Uterus (tissue), 4 donors: Measurements from ENCODE around the gene WWC1. TPM values are rescaled to one million over a fixed set of nuclear protein-coding genes. Genes with fewer than 3 reads are reported as not detected.

Experiments used
- DNase-seq, 2 donors: peaks; one replicate each; pipeline ENCODE4 v3.0.0-alpha.2; 2019 to 2020
- H3K27ac ChIP-seq, 2 donors: fragments of 200-600 bp; sonication (generic); 1 replicate in 1 of 2; 2 replicates in 1 of 2; pipeline ENCODE4 v1.5.1; 2016 to 2018
- H3K27me3 ChIP-seq, 2 donors: fragments of 200-600 bp; sonication (generic); one replicate each; pipeline ENCODE4 v1.5.1; 2018 to 2019; ENCODE audit warnings: control low read depth in 1 of 2
- H3K36me3 ChIP-seq, 2 donors: fragments of 200-600 bp; sonication (generic); one replicate each; pipeline ENCODE4 v1.5.1; 2019; ENCODE audit warnings: control low read depth in 1 of 2
- H3K4me1 ChIP-seq, 2 donors: fragments of 200-600 bp; sonication (generic); one replicate each; pipeline ENCODE4 v1.5.1; 2018 to 2019; ENCODE audit warnings: control low read depth in 1 of 2
- H3K4me3 ChIP-seq, 2 donors: fragments of 200-600 bp; sonication (generic); 1 replicate in 1 of 2; 2 replicates in 1 of 2; pipeline ENCODE4 v1.5.1; 2018 to 2019; ENCODE audit warnings: mild to moderate bottlenecking in 1 of 2
- H3K9me3 ChIP-seq, 2 donors: fragments of 200-600 bp; sonication (generic); one replicate each; pipeline ENCODE4 v1.5.1; 2019; ENCODE audit warnings: control low read depth in 1 of 2
- POLR2A ChIP-seq, 2 donors: fragments of 450-650 bp; IDR thresholded peaks; one replicate each; pipeline ENCODE4 v1.6.1; 2016; ENCODE audit warnings: antibody characterized with exemption in 2 of 2, mild to moderate bottlenecking in 1 of 2, moderate library complexity in 1 of 2
- intact Hi-C: fragments of 100-400 bp; cut with DNase I; formaldehyde crosslinking; loops from one replicate; pipeline ENCODE4 v1.15.1; 2023; ENCODE audit warnings: low total_unique reads
- total RNA-seq, 4 donors: library from RNA; depleted of rRNA in 3 of 4; stranded (reverse); fragments of >200 nt in 3 of 4; gene quantifications; one replicate each; pipeline versions ENCODE4 v1.1.0 to v1.2.4, GENCODE V29; 2014 to 2023
- TF ChIP-seq, protein P1 (sequence below), 4 experiments: fragments of 200-600 bp in 2 of 4; fragments of 450-650 bp in 2 of 4; sonication (generic) in 2 of 4; IDR thresholded peaks; one replicate each; pipeline ENCODE4 v1.5.1; 2016 to 2019; ENCODE audit warnings: antibody characterized with exemption in 4 of 4, mild to moderate bottlenecking in 2 of 4, moderate library complexity in 1 of 4
- donor health status: DM: yes; HTN: yes; CAD: no.

The WWC1 gene
- total RNA-seq, 4 donors from 2014 or later = under 0.01 to 8.7 (median 1.9) TPM; not detected in 1

DNA sequence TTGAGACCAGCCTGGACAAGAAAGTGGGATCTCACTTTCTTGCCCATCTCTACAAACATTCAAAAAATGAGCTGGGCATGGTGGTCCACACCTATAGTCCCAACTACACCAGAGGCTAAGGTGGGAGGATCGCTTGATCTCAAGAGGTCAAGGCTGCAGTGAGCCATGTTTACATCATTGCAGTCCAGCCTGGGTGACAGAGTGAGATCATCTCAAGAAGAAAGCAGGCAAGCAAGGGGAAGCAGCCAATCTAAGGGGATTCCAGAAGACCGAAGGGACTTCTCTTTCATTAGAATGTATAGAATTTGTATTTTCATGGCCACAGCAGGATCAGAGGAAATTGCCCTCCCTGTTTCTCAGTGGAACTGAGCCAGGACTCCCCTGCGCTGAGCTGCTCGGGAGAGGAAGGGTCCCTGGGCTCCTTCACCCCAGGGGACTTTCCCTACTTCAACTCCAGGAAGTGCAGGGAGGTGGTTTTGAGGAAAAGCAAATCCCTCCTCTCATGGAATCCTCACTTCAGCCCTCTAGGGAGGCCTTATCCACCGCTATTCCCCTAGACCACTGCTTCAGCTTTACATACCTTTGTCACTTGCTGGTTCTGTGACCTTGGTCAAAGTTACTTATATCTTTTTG lies 12.1 kb downstream of the WWC1 start:
- no peaks in the 10 kb centered on the region for H3K36me3 ChIP-seq
- no peaks in the 10 kb centered on the region for H3K9me3 ChIP-seq
- no peaks in the 10 kb centered on the region for H3K4me1 ChIP-seq
- DNase-seq = no peak
- H3K27ac ChIP-seq = no peak overlapping the region
- no peaks in the 10 kb centered on the region for H3K27me3 ChIP-seq
- no peak overlapping the region for H3K4me3 ChIP-seq
- intact Hi-C loops = no loop called here
- TF ChIP-seq POLR2A (IDR thresholded peaks at IDR 0.05) = no peak

DNA sequence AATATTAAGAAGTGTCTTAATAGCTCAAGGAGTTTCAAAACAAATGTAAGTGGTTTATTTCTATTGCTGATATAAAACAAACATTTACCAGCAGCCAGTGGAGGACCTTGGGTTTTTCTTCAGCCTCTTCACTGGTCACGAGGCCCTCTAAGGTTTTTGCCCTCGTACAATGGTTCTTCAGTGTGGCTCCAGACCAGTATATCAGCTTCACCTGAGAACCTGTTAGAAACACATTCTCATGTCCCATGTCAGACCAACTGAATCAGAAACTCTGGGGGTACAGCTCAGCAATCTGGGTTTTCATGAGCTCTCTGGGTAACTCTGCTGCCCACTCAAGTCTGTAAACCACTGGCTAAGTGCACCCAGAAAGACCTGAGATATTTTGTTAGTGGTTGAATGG lies 12.9 kb downstream of the WWC1 start:
- no peak overlapping the region for H3K27ac ChIP-seq
- no peaks in the 10 kb centered on the region for H3K36me3 ChIP-seq
- H3K9me3 ChIP-seq = no peaks in the 10 kb centered on the region
- TF ChIP-seq, protein P1, sequence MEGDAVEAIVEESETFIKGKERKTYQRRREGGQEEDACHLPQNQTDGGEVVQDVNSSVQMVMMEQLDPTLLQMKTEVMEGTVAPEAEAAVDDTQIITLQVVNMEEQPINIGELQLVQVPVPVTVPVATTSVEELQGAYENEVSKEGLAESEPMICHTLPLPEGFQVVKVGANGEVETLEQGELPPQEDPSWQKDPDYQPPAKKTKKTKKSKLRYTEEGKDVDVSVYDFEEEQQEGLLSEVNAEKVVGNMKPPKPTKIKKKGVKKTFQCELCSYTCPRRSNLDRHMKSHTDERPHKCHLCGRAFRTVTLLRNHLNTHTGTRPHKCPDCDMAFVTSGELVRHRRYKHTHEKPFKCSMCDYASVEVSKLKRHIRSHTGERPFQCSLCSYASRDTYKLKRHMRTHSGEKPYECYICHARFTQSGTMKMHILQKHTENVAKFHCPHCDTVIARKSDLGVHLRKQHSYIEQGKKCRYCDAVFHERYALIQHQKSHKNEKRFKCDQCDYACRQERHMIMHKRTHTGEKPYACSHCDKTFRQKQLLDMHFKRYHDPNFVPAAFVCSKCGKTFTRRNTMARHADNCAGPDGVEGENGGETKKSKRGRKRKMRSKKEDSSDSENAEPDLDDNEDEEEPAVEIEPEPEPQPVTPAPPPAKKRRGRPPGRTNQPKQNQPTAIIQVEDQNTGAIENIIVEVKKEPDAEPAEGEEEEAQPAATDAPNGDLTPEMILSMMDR (IDR thresholded peaks at IDR 0.05) = no peak
- TF ChIP-seq POLR2A (IDR thresholded peaks at IDR 0.05) = no peak
- intact Hi-C loops = no loop called here
- DNase-seq = no peak
- no peak overlapping the region for H3K4me3 ChIP-seq
- H3K27me3 ChIP-seq = no peaks in the 10 kb centered on the region
- no peaks in the 10 kb centered on the region for H3K4me1 ChIP-seq

DNA sequence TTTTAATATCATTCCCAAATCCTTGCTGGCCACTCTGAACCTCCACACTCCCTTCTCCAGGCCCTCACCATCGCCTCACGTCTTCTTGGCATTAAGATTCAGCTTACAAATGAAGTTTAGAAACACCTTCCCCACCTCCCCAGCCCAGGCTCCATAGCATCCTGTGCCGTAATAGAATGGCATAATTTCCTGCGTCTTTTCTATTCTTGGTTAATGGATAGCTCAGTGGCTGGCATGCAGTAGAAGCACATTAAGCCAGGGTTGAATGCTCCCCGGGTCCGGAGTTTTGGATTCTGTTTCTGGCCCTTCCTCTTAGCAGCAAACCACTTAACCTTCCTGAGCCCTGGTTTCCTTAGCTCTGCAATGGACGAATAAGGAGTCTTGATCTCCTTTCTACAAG lies 13.8 kb downstream of the WWC1 start:
- H3K27me3 ChIP-seq = no peaks in the 10 kb centered on the region
- TF ChIP-seq, protein P1 (IDR thresholded peaks at IDR 0.05) = no peak
- no peak for TF ChIP-seq POLR2A (IDR thresholded peaks at IDR 0.05)
- no peaks in the 10 kb centered on the region for H3K36me3 ChIP-seq
- H3K4me1 ChIP-seq = no peaks in the 10 kb centered on the region
- H3K4me3 ChIP-seq = no peak overlapping the region
- H3K9me3 ChIP-seq = no peaks in the 10 kb centered on the region
- no peak overlapping the region for H3K27ac ChIP-seq
- intact Hi-C loops = no loop called here
- DNase-seq = no peak

DNA sequence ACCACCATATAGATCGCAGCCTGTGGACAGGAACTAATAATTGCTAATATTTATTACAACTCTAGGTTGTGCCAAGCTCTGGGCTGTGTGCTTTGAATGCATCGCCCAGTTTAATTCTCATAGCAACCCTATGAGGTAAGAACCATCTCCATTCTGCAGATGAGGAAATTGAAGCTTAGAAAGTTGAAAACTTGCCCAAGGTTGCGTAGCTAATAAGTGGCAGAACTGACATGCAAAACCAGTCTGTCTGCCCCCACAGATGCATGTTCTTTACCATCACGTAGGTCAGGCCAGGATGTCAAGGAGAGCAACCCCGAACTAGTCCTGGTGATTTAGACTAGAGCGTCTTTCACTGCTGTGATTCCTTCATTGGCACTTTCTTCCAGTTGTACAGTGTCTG lies 15.6 kb downstream of the WWC1 start:
- no peak for TF ChIP-seq POLR2A (IDR thresholded peaks at IDR 0.05)
- TF ChIP-seq, protein P1 (IDR thresholded peaks at IDR 0.05) = no peak
- intact Hi-C loops = no loop called here
- Histone ChIP-seq H3K27ac (no peak overlapping the region), H3K4me1 (no peaks in the 10 kb centered on the region), H3K4me3 (no peak overlapping the region), H3K9me3 (no peaks in the 10 kb centered on the region), H3K36me3 (no peaks in the 10 kb centered on the region), H3K27me3 (no peaks in the 10 kb centered on the region)
- DNase-seq = no peak

GRCh38 chr5:168307925-168308584 lies 16.6 kb downstream of the WWC1 start:
- TF ChIP-seq POLR2A (IDR thresholded peaks at IDR 0.05) = no peak
- TF ChIP-seq, protein P1 (IDR thresholded peaks at IDR 0.05) = no peak
- Histone ChIP-seq H3K36me3 (no peaks in the 10 kb centered on the region), H3K4me3 (no peak overlapping the region), H3K27ac (no peak overlapping the region), H3K9me3 (no peaks in the 10 kb centered on the region), H3K4me1 (no peaks in the 10 kb centered on the region), H3K27me3 (no peaks in the 10 kb centered on the region)
- intact Hi-C loops = no loop called here
- DNase-seq = no peak
